Stromal cell of bone marrow (primary cell): ENCODE results near the gene TRIM43.
"Not testable (repeated sequence)": the region's sequence is repeated elsewhere in the genome, so short reads cannot be mapped to it uniquely, and the experiment has no call there.

Experiments used
- DNase-seq: peaks from one replicate; pipeline ENCODE4 v3.0.0-alpha.2; 2012; ENCODE audit warnings: low read depth

Gene TRIM43

DNA sequence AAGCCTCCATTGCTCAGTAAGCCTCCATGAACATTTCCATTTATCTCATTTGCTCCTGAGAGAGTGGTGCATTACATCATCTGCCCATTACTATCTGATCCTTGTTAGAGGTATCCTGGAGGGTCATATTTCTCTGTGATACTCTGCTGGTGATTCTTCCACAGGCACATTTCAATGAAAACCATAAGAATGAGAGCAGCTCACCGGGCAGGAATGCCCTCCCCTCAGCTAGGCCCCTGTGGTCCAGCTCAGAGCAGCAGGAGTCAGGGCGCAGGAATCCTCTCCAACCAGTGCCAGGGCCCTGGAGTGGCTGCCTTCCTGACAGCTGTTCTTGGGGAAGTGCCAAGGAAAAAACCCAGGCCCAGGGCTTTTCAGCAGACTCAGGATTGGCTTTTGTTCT lies 50.0 kb downstream of the TRIM43 start:
- DNase-seq: not testable (repeated sequence)

DNA sequence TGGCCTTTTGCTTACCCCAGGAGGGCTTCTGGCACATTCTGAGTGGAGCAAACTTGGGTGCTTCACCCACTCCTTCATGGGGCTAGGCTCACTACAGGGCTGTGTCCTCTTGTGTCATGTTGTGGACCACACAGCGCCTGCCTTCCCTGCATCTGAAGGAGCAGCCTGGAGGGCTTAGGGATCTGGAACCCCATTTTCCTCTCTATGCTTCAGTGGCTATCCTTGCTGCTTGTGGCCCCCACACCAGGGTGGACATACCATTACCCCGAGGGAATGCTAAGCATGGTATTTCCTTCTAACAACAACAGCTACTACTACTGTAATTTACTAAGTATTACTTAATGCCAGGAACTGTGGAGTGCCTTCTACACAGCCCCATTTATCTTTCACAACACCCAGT lies 50.6 kb downstream of the TRIM43 start:
- DNase-seq: not testable (repeated sequence)

DNA sequence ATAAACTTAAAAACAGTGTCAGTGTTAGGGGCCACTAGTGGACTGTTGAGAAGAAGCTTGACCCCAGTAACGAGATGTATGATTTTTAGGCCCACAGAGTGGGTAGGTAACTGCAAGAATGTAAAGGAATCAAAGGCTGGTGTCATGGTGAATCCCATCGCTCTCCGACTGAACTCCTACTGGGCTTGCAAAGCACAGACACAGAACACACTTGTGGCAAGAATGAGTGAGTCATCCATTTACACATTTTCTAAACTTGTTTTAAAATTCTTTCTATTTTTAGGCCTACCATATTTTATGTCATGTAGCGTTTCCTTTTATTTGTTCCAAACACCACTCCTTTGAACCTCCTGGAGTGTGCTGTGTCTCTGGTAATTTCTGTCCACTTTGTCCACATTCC lies 51.1 kb downstream of the TRIM43 start:
- not testable (repeated sequence) for DNase-seq

DNA sequence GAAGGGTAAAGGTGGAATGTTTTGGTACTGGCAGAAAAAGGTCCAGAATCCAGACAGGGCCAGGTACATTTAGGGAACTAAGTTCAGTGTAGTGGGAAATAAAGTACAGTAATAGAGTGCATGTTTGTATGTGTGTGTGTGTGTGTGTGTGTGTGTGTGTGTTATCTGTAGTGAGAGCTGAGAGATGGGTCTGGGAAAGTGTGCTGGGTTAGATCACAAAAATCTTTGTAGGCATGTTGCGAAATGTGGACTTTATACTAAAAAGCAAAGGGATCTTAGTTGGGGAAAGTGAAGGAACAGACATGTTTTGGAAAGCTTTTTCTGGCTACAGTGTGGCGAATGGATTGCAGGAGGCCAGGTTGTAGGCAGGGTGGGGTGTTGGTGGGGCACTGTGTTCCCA lies 53.5 kb downstream of the TRIM43 start:
- not testable (repeated sequence) for DNase-seq

DNA sequence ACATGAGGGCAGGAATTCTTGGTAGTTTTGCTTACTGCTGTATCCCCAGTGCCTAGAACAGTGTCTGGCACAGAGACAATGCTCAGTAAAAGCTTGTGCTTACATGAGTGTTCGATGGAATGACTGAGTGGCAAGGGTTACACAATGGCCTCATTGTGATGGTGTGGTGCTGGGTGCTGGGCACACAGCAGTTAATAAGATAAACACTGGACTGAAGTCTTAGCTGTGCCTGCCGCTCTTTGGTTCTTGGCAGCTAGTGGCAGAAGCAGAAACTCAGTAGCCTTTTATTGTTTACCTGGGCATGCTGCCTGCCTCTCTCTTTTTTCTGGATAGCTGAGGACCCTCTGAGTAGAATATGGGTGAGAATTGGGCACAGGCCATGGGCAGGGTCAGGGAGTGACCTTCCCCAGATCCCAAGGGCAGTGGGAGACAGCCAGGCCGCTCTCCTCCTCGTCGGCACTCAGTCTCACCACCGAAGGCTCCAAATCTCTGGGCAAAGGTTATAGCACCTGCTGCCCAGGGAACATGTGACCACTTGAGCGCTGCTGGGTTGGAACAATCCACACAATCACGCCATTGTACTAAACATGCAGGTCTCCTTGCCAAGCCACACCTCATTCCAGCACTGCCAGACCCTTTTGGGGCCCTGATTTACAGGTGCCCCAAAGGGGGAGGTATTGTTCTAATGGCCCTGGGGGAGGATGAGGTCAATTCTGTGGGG lies 54.6 kb downstream of the TRIM43 start:
- not testable (repeated sequence) for DNase-seq

DNA sequence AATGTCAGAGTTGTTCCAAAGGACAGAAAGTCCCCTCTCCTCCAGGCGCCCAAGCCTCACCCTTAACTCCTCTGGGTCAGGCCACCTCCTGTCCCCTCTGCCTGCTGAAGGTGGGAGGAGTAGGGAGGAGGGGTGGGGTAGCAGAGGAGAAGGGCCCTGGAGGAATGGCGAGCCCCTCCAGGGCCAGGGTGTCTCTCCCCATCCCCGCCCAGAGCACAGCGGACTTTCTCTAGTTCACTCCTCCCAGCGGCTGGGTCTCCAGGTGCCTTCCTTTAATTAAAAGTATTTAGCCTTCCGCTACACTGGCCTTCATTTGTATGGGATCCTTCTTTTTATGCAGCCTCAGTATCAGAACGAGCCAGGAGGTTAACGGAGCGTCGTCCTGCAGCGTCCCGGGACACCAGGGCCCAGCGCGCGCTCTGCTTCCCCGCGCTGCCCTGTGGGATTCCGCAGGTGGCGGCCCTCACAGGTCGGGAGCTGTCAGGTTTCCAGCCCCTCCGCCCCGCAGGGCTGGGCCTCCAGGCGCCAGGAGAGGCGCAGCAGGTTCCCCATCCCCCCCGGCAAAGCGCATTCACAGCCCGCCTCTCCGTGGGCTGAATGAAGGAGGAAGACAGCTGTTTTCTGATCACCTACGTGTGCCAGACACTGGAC lies 57.2 kb downstream of the TRIM43 start:
- not testable (repeated sequence) for DNase-seq
